ENCODE results near the gene DYNC1I2.
"Not testable (repeated sequence)": the region's sequence is repeated elsewhere in the genome, so short reads cannot be mapped to it uniquely, and the experiment has no call there.

DYNC1I2 gene

DNA sequence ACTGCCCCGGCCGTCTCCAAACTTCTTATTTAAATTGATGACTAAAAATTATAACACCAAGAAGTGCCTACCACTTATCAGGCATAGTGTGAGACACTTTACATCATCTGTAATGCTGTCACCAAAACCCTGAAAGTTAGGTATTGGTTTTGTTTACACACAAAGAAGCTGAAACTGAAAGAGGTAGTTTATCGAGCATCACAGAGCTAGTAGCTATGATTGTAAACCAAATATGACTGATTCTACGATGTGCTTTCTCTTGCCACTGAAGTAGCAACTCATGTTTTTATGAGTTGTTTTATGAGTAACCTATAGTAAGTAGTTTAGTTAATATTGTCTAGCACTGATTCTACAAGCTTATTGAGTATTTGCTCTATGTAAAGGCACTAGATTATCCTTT lies 31.5 kb downstream of the DYNC1I2 start:
- no peak for FAIRE-seq

DNA sequence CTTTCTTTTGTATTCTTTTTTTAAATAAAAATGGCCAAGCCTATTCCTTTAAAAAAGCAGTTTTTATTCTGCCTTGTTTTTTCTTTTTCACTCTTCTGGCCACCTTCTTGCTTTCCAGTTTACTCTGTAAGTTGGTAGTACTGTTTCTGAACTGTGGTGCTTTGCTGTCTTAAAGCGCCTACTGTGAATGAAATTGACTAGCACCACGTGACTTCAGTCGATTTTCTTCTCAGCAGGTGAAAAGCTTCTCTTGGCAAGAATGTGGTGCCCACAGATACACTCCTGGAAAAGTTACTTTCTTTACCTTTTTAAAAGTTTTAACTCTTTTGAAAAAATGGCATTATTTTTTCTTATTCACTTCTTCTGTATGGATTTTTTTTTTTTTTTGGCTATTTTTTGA lies 32.4 kb downstream of the DYNC1I2 start:
- no peak for FAIRE-seq

DNA sequence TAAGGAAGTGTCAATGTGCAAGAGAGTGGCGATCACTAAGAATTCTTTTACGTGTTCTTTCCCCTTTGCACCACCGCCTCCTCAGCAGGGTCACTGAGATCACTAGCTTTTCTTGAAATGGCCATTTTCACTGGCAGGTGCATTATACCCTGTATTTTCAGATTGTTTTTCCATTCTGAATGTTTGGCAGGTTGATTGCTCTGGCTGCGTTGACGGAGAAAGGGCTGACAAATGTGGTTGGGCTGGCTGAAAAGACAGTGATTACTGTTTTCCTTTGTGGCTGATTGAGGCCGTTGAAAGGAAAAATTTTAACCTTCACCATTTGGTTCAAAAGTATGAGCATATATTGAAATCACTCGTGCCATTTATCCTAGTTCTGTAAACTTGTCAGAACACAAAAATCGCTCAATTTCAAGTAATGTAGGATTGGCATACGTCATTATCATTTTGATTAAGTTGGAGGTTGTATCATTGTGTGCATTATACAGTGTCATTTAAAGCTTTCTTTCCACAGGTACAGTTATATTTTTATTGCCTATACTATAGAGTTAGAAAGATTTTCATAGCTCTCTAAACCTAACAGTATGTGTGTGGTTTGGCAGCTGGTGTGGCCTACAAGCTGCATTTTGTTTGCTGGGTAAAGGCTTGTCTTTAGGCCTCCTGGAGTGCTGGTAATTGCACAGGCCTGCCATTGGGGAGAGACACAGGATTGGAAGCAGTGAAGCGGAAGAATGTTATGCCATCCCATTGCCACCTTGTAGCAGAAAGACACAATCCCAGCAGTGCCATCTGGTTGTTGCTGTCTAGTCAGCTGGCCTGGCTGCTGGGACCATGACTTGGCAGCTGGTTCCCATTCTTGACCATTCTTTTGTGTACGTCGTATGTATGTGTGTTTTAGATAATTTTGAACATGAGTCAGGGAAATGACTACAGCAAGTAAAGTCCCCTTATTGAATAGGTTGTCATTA lies 36.7 kb downstream of the DYNC1I2 start:
- no peak for FAIRE-seq

DNA sequence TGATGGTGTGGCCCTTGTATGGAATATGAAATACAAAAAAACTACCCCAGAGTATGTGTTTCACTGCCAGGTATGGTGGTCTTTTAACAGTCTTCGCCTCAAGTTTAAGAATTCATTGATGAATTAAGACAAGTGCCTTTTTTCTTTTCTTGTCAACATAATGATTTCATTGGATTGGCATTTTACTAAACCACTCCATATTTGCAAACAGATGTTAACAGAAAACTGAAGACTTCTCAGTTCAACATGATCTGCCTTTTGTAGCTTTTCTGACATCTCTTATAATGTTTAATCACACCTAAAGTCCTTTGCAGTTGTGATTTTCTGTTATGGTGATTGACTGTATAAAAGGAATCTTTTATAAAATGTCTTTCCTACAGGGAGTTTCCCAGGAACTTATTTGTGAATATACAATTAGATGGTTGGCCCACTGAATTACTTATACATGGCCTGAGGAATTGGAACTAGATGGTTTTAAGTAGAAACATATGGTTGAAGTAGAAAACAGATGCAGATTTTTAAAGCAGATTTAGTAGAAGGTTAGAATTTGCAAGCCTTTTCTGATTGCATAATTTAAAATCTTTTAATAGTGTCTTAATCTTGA lies 39.7 kb downstream of the DYNC1I2 start:
- FAIRE-seq: no peak

DNA sequence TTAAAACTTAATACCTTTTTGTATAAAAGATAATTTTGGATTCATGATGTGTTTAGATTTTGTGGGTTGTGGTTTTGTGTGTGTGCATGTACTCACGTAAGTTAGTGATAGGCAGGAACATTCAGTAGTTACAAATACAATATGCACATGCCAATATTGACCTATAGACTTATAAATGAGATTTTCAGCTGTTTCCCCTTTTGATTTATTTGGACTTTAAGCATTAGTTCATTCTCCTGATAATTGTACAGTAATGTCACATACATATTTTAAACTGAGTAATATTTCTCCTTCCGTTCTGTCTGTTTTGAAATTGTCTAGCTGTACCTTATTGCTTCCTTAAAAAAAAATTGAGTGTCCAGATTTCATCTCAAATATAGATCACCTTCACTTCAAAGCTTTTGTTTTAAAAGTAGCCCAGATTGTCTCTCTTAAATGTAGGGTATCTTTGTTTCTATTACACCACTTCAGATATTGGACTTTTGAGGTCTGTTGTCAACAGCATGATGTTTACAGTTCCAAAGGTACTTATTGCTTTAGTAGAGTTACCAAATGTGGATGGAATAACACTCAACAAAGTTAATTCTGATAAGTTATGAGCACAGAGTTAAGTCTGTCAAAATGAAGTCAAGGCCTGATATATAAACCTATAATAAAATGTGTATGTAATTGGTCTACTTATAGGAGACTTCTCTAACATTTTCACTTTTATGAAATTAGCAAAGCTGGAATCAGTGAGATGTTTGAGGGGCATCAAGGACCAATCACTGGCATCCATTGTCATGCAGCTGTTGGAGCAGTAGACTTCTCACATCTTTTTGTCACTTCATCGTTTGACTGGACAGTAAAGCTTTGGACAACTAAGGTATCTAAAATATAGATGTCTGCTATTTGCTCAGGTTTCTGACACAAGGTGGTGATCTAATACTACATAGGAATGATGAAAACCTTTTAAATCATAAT lies 42.0 kb downstream of the DYNC1I2 start:
- FAIRE-seq: peak; percentile 8

DNA sequence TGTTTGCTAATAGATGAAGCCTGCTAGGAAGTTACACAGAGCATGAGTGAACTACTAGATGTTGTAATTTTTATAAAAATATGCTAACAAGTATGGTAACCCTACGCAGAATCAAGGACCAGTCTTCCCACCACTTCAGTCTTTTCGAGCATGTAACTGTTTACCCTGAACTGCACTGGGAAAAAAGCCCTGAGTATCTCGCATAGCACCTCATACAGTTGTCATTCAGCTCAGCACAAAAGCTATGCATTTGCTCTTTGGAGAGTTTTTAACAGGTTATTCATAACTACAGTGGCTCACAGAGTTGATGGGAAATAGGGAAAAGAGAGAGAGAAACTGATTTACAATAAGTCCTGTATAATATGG lies 42.7 kb downstream of the DYNC1I2 start:
- FAIRE-seq: no peak

DNA sequence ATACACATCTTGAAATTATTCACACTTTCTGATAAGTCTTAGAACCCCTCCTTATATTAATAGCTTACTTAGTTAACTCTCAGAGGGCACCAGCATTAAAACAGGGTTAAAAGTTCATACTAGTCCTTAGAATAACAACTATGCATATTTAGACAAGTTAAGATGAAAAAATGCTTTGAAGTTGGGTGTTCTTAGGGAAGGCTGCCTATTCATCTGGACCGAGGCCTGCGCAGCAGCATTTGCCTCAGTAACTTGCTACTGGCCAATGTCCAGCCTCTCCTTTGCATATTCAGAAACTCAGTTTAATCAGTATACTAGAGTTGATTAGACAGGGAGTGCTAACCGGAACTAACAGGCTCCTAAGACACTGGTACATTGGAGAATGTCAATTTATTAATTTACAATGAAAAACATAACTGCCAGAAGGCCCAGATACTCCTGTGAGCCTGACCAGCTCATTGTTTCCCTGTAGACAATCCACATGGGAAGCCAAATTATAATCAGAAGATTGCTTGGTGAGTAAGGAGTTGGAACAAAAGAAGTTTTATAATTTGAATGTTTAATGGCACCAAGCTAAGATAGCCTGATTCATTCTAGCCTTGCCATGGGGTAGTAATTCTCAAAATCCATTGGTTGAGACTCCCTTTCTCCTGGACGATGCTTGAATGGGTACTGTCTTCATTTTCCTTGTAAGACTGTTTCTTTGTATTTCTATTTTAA lies 48.9 kb downstream of the DYNC1I2 start:
- no peak for FAIRE-seq

DNA sequence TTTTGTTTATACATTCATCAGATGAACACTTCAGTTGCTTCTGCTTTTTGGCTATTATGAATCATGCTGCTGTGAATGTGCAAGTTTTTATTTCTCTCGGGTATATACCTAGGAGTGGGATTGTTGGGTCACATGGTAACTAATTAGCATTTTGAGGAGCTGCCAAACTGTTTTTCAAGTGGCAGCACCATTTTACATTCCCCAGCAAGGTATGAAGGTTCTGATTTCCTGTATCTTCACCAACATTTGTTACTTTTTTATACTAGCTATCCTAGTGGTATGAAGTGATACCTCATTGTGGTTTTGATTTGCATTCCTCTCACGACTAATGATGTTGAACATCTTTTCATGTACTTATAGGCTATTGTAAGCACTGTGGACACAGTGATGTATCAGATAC lies 53.9 kb downstream of the DYNC1I2 start:
- no peak for FAIRE-seq

DNA sequence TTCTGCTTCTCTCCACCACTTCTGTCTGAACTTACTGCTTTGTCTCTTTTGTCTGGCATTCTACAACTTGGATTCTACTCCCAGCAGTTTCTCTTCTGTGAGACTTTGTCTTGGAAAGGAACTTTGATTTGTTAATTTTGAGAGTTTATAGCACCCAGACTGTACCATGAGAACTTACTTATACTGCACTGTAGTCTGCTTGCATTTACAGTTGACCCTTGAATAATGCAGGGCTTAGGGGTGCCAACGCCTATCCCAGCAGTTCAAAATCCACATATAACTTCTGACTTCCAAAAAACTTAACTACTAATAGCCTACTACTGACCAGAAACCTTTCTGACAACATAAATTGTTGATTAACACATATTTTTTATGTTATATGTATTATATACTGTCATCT lies 55.5 kb downstream of the DYNC1I2 start:
- no peak for FAIRE-seq

DNA sequence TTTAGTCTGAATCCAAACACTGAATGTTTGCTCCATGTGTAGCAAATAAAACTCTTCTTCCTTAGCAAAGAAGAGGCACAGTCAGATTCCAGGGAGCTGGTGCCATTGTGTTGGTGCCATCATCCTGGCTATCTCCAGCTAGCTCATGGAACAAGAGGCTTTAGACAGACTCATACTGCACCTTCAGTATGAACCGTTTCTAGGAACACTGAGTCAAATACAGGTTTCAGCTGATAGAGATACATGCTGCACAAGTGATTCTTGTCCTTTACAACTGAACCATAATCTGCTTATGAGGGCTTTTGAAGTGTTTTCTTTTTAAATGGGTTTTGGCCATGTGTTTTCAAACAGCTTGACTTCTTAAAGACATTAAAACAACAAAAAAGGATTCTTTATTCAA lies 57.9 kb downstream of the DYNC1I2 start:
- no peak for FAIRE-seq

DNA sequence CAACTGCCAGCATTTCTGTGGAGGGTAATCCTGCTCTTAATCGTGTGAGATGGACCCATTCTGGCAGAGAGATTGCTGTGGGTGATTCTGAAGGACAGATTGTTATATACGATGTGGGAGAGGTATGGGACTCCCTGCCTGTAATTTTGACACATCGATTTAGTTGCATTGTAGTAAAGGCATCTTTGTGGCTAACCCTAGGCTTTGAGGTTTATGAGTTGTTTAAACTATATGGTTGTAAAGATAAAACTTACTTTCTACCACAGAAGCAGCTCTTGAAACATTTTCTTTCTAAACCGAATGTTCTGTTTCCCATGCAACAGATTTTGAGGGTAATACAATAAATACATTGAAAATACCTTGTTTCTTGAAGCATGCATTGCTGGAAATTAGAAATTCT lies 58.5 kb downstream of the DYNC1I2 start:
- no peak for FAIRE-seq

DNA sequence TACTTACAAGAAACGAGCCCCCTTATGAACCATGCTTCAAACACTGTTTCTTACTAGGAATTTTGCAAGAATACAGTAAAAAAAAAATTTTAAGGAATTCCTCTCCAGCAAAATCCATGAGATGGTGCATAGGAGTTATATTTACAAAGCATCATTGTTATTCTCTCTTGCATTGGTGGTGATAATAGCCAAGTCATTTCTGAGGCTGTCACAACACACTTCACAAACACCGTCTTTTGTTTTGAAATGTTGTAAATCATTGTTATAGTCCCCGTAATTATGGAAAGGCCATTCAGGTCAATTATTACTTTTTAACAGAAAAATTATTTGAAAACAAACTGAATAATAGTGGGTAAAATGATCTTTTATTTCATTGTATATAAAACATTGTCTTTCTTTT lies 60.1 kb downstream of the DYNC1I2 start:
- FAIRE-seq: no peak

DNA sequence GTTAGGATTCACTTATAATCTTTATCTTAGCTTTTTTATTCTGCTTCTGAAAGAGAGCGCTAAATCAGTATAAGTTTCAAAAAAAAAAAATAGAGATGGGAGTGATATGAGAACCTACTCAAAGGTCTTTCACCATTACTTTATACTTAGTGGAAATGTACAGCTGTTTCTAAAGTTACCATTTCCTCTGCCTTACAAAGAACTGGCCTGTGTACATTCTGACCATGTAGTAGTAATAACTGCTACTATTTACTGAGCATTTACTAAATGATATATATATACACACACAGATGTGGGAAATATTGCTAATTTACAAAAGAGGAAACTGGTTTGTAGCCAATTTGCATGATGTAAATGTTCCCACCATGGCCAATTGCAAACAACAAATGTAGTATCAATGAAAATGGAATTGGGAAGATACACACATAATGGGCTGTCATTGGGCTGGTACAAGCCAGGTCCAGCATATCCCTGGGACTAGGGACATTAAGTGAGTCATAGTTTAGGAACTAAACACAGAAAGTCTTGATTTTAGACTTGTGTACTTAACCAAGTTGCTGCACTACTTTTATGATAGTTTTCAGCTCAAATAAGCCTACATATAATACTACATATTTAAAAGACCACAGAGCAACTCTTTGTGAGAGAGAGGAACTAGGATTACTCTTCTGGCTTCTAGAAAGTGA lies 67.1 kb downstream of the DYNC1I2 start:
- FAIRE-seq: no peak

DNA sequence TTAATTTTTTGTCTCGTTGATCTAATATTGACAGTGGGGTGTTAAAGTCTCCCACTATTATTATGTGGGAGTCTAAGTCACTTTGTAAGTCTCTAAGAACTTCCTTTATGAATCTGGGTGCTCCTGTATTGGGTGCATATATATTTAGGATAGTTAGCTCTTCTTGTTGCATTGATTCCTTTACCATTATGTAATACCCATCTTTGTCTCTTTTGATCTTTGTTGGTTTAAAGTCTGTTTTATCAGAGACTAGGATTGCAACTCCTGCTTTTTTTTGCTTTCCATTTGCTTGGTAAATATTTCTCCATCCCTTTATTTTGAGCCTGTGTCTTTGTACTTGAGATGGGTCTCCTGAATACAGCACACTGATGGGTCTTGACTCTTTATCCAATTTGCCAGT lies 71.5 kb downstream of the DYNC1I2 start:
- not testable (repeated sequence) for FAIRE-seq

DNA sequence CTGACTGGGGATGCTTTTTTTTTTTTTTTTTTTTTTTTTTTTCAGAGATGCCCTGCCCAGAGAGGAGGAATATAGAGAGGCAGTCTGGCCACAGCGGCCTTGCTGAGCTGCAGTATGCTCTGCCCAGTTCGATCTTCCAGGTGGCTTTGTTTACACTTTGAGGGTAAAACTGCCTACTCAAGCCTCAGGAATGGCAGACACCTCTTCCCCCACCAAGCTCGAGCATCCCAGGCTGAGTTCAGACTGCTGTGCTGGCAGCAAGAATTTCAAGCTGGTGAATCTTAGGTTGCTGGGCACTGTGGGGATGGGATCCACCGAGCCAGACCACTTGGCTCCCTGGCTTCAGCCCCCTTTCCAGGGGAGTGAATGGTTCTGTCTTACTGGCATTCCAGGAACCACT lies 73.9 kb downstream of the DYNC1I2 start:
- not testable (repeated sequence) for FAIRE-seq

DNA sequence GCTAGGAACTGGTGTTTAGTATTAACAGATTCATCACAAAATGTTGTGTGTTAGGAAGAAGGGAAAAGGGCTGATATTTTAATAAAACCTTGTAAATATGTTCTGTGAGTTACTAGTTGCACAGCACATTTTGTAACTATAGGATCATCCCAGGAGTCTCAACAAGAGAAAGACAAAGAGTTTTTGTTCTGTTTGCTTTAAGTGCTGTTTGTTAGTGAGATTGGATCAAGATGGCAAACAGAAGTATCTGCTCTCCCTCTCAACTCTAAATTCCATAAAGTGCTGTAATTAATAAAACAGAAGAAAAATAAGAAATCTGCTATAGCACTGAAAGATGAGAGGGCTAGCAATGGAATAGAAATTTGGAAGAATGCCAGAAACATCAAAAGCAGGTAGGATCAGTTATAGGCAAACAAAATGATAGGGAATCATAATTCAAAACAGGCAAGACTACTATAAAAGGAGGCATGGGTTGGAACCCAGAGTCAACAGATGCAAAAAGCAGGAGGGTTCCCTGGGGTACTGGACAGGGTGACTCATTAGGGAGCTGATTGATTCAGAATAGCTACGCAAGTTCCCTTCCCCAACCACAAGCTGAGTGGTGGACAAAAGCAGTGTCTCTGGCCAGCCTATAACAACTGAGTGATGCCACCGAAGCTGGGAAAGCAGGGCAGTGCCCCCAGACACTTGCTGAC lies 75.8 kb downstream of the DYNC1I2 start:
- no peak for FAIRE-seq

DNA sequence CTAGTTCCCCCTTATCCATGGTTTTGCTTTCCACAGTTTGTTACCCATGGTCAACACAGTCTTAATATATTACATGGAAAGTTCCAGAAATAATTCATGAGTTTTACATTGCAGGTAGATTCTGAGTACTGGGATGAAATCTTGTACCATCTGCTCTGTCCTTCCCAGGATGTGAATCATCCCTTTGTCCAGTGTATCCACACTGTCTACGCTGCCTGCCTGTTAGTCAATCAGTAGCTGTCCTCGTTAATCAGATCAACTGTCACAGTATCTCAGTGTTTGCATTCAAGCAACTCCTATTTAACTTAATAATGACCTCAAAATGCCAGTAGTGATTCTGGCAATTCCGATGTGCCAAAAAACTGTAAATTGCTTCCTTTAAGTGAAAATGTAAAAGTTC lies 76.3 kb downstream of the DYNC1I2 start:
- no peak for FAIRE-seq

DNA sequence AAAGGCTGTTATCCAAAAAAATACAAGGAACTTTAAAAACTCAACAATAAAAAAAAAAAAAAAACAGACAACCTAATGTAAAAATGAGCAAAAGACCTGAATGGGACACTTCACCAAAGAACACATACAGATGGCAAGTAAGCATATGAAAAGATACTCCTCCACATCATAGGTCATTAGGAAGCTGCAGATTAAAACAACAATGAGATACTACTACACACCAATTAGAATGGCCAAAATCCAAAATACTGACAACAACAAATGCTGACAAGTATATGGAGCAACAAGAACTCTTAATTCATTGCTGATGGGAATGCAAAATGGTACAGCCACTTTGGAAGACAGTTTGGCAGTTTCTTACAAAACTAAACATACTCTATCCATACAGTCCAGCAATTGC lies 84.2 kb downstream of the DYNC1I2 start:
- no peak for FAIRE-seq

DNA sequence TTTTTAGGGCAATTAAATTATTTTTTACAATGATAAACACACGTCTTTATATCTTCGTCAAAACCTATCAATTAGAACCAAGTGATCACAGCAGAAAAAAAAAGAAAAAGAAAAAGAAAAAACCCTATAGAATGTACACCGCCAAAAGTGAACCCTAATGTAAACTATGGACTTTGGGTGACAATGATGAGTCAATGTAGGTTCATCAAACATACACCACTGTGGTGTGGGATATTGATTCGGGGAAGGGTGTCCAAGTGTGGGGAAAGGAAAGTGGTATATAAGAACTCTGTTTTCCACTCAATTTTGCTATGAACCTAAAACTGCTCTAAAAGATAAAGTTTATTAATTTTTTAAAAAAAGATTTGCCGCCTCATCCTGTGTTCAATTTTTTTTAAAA lies 85.1 kb downstream of the DYNC1I2 start:
- no peak for FAIRE-seq

DNA sequence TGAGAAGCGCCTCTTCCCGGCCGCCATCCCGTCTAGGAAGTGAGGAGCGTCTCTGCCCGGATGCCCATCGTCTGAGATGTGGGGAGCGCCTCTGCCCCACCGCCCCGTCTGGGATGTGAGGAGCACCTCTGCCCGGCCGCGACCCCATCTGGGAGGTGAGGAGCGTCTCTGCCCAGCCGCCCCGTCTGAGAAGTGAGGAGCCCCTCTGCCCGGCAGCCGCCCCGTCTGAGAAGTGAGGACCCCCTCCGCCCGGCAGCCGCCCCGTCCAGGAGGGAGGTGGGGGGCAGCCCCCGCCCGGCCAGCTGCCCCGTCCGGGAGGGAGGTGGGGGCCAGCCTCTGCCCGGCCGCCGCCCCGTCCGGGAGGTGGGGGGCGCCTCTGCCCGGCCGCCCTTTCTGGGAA lies 87.3 kb downstream of the DYNC1I2 start:
- FAIRE-seq: not testable (repeated sequence)

DNA sequence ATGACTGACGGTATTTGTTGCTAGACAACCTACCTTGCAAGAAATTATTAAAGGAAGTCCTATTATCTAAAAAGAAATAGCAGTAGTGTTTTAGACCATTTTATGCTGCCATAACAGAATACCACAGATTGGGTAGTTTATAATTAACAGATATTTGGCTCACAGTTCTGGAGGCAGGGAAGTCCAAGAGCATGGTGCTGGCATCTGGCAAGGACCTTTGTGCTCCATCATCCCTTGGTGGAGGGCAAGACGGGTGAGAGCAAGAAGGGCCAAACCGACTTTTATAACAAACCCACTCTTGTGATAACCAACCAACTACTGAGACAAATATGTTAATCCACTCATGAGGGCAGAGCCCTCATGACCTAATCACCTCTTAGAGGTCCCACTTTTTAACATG lies 91.2 kb downstream of the DYNC1I2 start:
- no peak for FAIRE-seq

Data from G401.6 (cell line).